ENCODE results near the gene LRRK2. TPM values are rescaled to one million over a fixed set of nuclear protein-coding genes. Genes with fewer than 3 reads are reported as not detected.
"Not testable (repeated sequence)": the region's sequence is repeated elsewhere in the genome, so short reads cannot be mapped to it uniquely, and the experiment has no call there.

Gene LRRK2
- total RNA-seq, 1 donor from 2014 or later = 14.3 TPM

- H3K4me1 ChIP-seq = no peaks in the 10 kb centered on the region
- no peak for TF ChIP-seq CTCF (IDR thresholded peaks at IDR 0.05)
These were observed 20.5 kb upstream of the LRRK2 start for GRCh38 chr12:40204337-40204736.

GRCh38 chr12:40207551-40207950 is 17.2 kb upstream of the LRRK2 start:
- Histone ChIP-seq H3K36me3 (no peaks in the 10 kb centered on the region), H3K27me3 (no peaks in the 10 kb centered on the region), H3K4me3 (no peak overlapping the region), H3K27ac (no peak overlapping the region), H3K4me1 (no peaks in the 10 kb centered on the region), H3K9me3 (no peaks in the 10 kb centered on the region)
- intact Hi-C loops (cut with DNase I) = no loop called here
- TF ChIP-seq CTCF (IDR thresholded peaks at IDR 0.05) = no peak
- no peak for DNase-seq (ENCODE audit: low spot score in 2 of 2)

More at GRCh38 chr12:40204337-40204736, 20.5 kb upstream of the LRRK2 start:
- no peaks in the 10 kb centered on the region for H3K27me3 ChIP-seq
- H3K36me3 ChIP-seq = no peaks in the 10 kb centered on the region
- DNase-seq (ENCODE audit: low spot score in 2 of 2) = no peak
- intact Hi-C loops (cut with DNase I) = no loop called here
- H3K9me3 ChIP-seq = no peaks in the 10 kb centered on the region
- no peak overlapping the region for H3K27ac ChIP-seq
- H3K4me3 ChIP-seq = no peak overlapping the region

- no peak for TF ChIP-seq CTCF (IDR thresholded peaks at IDR 0.05)
- no peaks in the 10 kb centered on the region for H3K4me1 ChIP-seq
- no peak for DNase-seq (ENCODE audit: low spot score in 2 of 2)
- no peak overlapping the region for H3K27ac ChIP-seq
- H3K36me3 ChIP-seq = no peaks in the 10 kb centered on the region
- no peaks in the 10 kb centered on the region for H3K27me3 ChIP-seq
- no peaks in the 10 kb centered on the region for H3K9me3 ChIP-seq
- intact Hi-C loops (cut with DNase I) = no loop called here
- no peak overlapping the region for H3K4me3 ChIP-seq
These were observed 15.9 kb upstream of the LRRK2 start for GRCh38 chr12:40208707-40209446.

- intact Hi-C loops (cut with DNase I) = no loop called here
- no peaks in the 10 kb centered on the region for H3K36me3 ChIP-seq
- no peak overlapping the region for H3K27ac ChIP-seq
- H3K9me3 ChIP-seq = no peaks in the 10 kb centered on the region
- no peak overlapping the region for H3K4me3 ChIP-seq
- no peaks in the 10 kb centered on the region for H3K4me1 ChIP-seq
- no peak for DNase-seq (ENCODE audit: low spot score in 2 of 2)
- H3K27me3 ChIP-seq = no peaks in the 10 kb centered on the region
- no peak for TF ChIP-seq CTCF (IDR thresholded peaks at IDR 0.05)
These were observed 14.9 kb upstream of the LRRK2 start for GRCh38 chr12:40209886-40210285.

- H3K27ac ChIP-seq; DNase-seq (ENCODE audit: low spot score in 2 of 2); intact Hi-C loops (cut with DNase I): not testable (repeated sequence)
These were observed 13.6 kb upstream of the LRRK2 start for GRCh38 chr12:40211186-40211585.

GRCh38 chr12:40212566-40212965 is 12.2 kb upstream of the LRRK2 start:
- intact Hi-C loops (cut with DNase I) = no loop called here
- no peaks in the 10 kb centered on the region for H3K27me3 ChIP-seq
- no peak for TF ChIP-seq CTCF (IDR thresholded peaks at IDR 0.05)
- no peak overlapping the region for H3K4me3 ChIP-seq
- DNase-seq (ENCODE audit: low spot score in 2 of 2) = no peak
- H3K27ac ChIP-seq = no peak overlapping the region
- no peaks in the 10 kb centered on the region for H3K9me3 ChIP-seq
- no peaks in the 10 kb centered on the region for H3K4me1 ChIP-seq
- H3K36me3 ChIP-seq = no peaks in the 10 kb centered on the region

More at GRCh38 chr12:40211186-40211585, 13.6 kb upstream of the LRRK2 start:
- H3K4me3 ChIP-seq, H3K4me1 ChIP-seq, H3K27me3 ChIP-seq, H3K36me3 ChIP-seq, H3K9me3 ChIP-seq: not testable (repeated sequence)
